Lower lobe of right lung (tissue), 2 donors: ENCODE measurements around the gene MGAT3. TPM values are rescaled to one million over a fixed set of nuclear protein-coding genes. Genes with fewer than 3 reads are reported as not detected.

ENCODE experiments used
- ATAC-seq, 2 donors: fragments of 200-7000 bp; cut with Tn5 transposase; one replicate each; pipeline ENCODE4 v1.9.1; 2020 to 2022; ENCODE audit warnings: mild to moderate bottlenecking in 2 of 2, moderate library complexity in 2 of 2
- DNase-seq: peaks from one replicate; pipeline ENCODE4 v3.0.0-alpha.2; 2020
- H3K27ac ChIP-seq: fragments of 200-600 bp; one replicate; pipeline ENCODE4 v1.8.0; 2022
- H3K27me3 ChIP-seq: fragments of 200-600 bp; one replicate; pipeline ENCODE4 v1.8.0; 2022; ENCODE audit warnings: low read depth
- H3K36me3 ChIP-seq: fragments of 200-600 bp; one replicate; pipeline ENCODE4 v1.8.0; 2022; ENCODE audit warnings: mild to moderate bottlenecking
- H3K4me1 ChIP-seq: fragments of 200-600 bp; one replicate; pipeline ENCODE4 v1.8.0; 2022
- H3K4me3 ChIP-seq: fragments of 200-600 bp; one replicate; pipeline ENCODE4 v1.8.0; 2022; ENCODE audit warnings: mild to moderate bottlenecking
- H3K9me3 ChIP-seq: fragments of 200-600 bp; one replicate; pipeline ENCODE4 v1.8.0; 2022
- intact Hi-C: fragments of 100-400 bp; cut with DNase I; formaldehyde crosslinking; loops from one replicate; pipeline ENCODE4 v1.11.0; 2022
- total RNA-seq: library from RNA; stranded (reverse); fragmentation: NEBNext Ultra II Directional; extraction: Animal tissue kit (Norgen Biotek cat#: 25700); gene quantifications from one replicate; pipeline ENCODE4 v1.2.1, GENCODE V29; 2021
- TF ChIP-seq, protein P1 (sequence below): fragments of 200-600 bp; IDR thresholded peaks from one replicate; pipeline ENCODE4 v1.8.0; 2022; ENCODE audit warnings: antibody characterized with exemption, mild to moderate bottlenecking
- donor health status: DM: no; HTN: yes; CAD: no; lungs with severe emphysema.

Gene MGAT3
- total RNA-seq, 1 donor from 2014 or later = 41.5 TPM

DNA sequence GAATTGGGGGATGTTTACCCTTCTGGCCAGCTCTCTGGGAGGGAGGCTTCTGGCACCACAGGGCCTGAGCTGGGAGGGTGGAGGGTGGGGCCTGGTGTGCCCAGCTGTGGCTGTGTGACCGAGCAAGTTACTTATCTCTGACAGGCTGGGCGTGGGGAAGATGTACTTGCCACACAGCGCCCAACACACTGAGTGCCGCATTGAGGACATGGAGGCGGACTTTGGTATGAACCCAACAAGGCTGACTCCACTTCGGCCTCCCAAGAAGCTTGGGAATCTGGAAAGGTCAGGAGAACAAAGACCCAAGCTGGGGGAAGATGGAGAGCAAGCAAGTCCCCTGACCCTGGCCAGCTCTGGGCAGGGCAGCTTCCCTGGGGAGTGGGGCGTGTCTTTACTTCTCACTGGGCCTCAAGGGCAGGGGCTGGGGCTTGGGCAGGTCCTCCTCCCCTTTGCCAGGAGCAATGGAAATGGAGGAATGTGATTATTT lies 2.4 kb upstream of the MGAT3 start:
- peak; percentile 52 to 56 for ATAC-seq

DNA sequence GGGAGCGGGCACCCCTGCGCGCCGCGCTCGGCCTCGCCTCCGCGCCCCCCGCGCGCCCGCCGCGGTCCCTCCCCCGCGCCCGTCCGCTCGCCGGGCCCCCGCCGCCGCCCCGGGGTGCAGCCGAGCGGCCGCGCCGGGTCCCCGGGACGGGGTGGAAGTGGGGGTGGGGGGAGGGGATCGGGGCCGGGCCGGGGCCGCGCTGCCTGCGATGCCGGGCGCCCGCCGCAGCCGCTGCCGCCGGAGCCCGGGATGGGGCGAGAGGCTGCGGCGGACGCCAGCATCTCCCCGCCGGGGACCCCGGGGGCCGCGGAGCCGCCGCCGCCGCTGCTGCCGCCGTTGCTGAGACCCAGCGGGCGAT lies 365 bp downstream of the MGAT3 start:
- peak overlapping the region; percentile 52 for H3K4me3 ChIP-seq
- DNase-seq (no peak), ATAC-seq (no peak)
- H3K36me3 ChIP-seq = no peaks in the 10 kb centered on the region
- peaks cover 28% of the 10 kb centered on the region for H3K27me3 ChIP-seq
- intact Hi-C loops = no loop called here
- H3K9me3 ChIP-seq = no peaks in the 10 kb centered on the region
- peak overlapping the region; percentile 72 for H3K27ac ChIP-seq
- TF ChIP-seq, protein P1, sequence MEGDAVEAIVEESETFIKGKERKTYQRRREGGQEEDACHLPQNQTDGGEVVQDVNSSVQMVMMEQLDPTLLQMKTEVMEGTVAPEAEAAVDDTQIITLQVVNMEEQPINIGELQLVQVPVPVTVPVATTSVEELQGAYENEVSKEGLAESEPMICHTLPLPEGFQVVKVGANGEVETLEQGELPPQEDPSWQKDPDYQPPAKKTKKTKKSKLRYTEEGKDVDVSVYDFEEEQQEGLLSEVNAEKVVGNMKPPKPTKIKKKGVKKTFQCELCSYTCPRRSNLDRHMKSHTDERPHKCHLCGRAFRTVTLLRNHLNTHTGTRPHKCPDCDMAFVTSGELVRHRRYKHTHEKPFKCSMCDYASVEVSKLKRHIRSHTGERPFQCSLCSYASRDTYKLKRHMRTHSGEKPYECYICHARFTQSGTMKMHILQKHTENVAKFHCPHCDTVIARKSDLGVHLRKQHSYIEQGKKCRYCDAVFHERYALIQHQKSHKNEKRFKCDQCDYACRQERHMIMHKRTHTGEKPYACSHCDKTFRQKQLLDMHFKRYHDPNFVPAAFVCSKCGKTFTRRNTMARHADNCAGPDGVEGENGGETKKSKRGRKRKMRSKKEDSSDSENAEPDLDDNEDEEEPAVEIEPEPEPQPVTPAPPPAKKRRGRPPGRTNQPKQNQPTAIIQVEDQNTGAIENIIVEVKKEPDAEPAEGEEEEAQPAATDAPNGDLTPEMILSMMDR = no peak
- peaks cover 8% of the 10 kb centered on the region for H3K4me1 ChIP-seq

More for the DNA sequence above, 2.4 kb upstream of the MGAT3 start:
- Histone ChIP-seq H3K36me3 (no peaks in the 10 kb centered on the region), H3K27ac (no peak overlapping the region), H3K4me1 (peaks cover 6% of the 10 kb centered on the region), H3K9me3 (no peaks in the 10 kb centered on the region), H3K27me3 (peaks cover 28% of the 10 kb centered on the region), H3K4me3 (no peak overlapping the region)
- DNase-seq = no peak
- intact Hi-C loops = no loop called here
- TF ChIP-seq, protein P1 = no peak

DNA sequence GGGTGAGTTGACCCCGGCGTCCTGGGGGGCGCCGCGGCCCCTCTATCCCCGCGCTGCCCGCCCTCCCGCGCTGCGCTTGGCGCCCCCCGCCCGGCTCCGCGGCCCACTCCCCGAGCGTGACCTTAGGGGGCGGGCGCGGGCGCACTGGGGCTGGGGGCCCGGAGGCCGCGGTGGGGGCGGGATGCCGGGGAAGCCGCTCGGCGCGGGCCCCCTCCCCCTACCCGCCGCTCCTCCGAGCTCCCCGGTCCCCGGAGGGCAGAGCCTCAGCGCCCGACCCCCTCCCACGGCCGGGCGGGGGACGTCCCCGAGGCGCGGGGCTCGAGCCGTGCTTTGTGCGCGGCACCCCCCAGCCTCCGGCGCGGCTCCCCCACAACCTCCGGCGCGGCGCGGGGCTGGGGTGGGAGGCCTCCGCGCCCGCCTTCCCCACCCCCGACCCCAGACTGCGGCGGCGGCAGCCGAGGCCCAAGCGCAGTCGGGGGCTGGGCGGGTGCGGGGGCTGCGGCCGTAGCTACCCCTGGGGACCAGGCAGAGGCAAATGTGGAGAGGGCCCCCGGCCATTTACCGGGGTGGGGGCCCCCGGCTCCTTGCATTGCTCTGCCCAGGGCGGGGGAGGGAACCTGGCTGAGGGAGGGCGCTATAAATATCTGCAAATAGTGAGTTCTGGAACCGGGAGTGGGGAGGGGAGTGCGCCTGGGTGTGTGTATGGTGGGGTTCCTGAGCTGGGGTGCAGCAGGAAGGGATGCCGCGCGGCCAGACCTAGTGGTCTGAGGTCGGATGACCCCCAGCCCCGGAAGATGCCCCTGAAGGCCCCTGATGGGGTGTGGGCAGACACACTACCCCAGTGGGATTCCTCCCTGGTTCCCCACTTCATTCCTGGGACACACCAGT lies 988 bp downstream of the MGAT3 start:
- H3K9me3 ChIP-seq = no peaks in the 10 kb centered on the region
- DNase-seq = no peak
- ATAC-seq = peak in 1 of 2 donors; percentile 3

DNA sequence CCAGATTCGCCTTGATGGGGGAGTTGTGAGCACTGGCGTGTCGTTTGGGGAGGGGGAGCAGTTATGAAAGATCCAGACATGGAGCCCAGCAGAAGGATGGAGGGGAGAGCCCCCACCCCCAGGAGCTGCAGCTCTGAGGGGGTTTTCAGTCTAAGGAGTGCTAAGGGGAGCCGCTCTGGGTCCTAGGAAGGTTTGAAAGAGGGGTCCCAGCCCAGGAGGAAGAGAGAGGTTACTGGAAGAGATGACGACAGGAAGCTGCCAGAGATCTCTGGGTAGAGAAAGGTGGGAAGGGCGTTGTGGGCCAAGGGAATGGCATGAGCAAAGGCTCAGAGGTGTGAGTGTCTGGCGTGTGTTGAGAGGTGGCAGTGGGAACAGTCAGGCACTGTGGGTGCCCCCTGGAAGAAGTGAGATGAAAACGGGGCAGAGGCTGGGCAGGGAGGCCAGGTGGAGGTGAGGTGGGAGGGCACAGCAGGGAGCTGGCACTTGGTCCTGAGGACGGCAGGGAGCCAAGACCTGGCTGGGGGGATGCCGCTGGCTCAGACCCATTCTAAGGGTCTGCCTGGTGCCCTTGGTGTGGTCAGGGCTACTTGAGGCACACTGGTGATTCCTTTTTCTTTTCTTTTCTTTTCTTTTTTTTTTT lies 1.8 kb downstream of the MGAT3 start:
- Histone ChIP-seq H3K4me1 (peaks cover 22% of the 10 kb centered on the region), H3K27ac (peak overlapping the region; percentile 72)
- TF ChIP-seq, protein P1 = no peak

More for the DNA sequence above, 988 bp downstream of the MGAT3 start:
- H3K4me3 ChIP-seq = peak overlapping the region; percentile 52
- peaks cover 28% of the 10 kb centered on the region for H3K27me3 ChIP-seq
- peaks cover 15% of the 10 kb centered on the region for H3K4me1 ChIP-seq
- TF ChIP-seq, protein P1 = no peak
- peak overlapping the region; percentile 72 for H3K27ac ChIP-seq
- no peaks in the 10 kb centered on the region for H3K36me3 ChIP-seq
- intact Hi-C loops = no loop called here

DNA sequence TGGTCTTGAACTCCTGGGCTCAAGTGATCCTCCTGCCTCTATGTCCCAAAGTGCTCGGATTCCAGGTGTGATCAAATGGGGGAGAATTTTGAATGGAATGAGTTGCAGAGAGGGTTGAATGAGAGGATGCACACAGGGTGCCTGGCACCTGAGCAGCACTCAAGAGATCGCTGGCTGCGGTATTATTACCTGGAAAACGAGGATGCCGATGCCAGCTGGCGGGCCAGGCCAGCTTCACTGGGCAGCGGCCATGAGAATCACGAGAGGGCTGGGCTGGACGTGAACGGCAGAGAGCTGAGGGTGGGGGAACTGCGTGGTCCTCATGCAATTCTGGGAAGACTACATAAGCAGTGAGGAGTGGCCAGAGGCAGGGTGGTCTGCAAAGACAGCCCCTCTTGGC lies 2.9 kb downstream of the MGAT3 start:
- Histone ChIP-seq H3K27me3 (peaks cover 28% of the 10 kb centered on the region), H3K36me3 (no peaks in the 10 kb centered on the region), H3K9me3 (no peaks in the 10 kb centered on the region), H3K4me1 (peaks cover 33% of the 10 kb centered on the region), H3K27ac (no peak overlapping the region), H3K4me3 (no peak overlapping the region)
- DNase-seq = no peak
- intact Hi-C loops = no loop called here
- no peak for ATAC-seq
- TF ChIP-seq, protein P1 = no peak

More for the DNA sequence above, 1.8 kb downstream of the MGAT3 start:
- H3K36me3 ChIP-seq = no peaks in the 10 kb centered on the region
- H3K27me3 ChIP-seq = peaks cover 28% of the 10 kb centered on the region
- intact Hi-C loops = no loop called here
- DNase-seq = no peak
- H3K4me3 ChIP-seq = peak overlapping the region; percentile 52
- no peaks in the 10 kb centered on the region for H3K9me3 ChIP-seq
- ATAC-seq = no peak
